Upper lobe of left lung (tissue), 6 donors: Measurements from ENCODE around the gene OR2Z1. TPM values are rescaled to one million over a fixed set of nuclear protein-coding genes. Genes with fewer than 3 reads are reported as not detected.

Experiments used
- ATAC-seq, 2 donors: fragments of 200-7000 bp; cut with Tn5 transposase; one replicate each; pipeline ENCODE4 v1.9.1; 2022; ENCODE audit warnings: mild to moderate bottlenecking in 2 of 2, moderate library complexity in 2 of 2; ENCODE audit not compliant: low FRiP score in 2 of 2
- DNase-seq, 2 donors: peaks; one replicate each; pipeline ENCODE4 v3.0.0-alpha.2; 2019 to 2020
- H3K27ac ChIP-seq, 4 donors: fragments of 200-600 bp; sonication (generic); one replicate each; pipeline ENCODE4 v1.5.1; 2016 to 2019
- H3K27me3 ChIP-seq, 4 donors: fragments of 200-600 bp; sonication (generic); one replicate each; pipeline ENCODE4 v1.5.1; 2017 to 2019
- H3K36me3 ChIP-seq, 4 donors: fragments of 200-600 bp; sonication (generic); one replicate each; pipeline ENCODE4 v1.5.1; 2016 to 2019
- H3K4me1 ChIP-seq, 4 donors: fragments of 200-600 bp; sonication (generic); one replicate each; pipeline ENCODE4 v1.5.1; 2018 to 2019
- H3K4me3 ChIP-seq, 4 donors: fragments of 200-600 bp; sonication (generic); one replicate each; pipeline ENCODE4 v1.5.1; 2017 to 2019; ENCODE audit warnings: mild to moderate bottlenecking in 2 of 4, moderate library complexity in 1 of 4
- H3K9me3 ChIP-seq, 4 donors: fragments of 200-600 bp; sonication (generic); one replicate each; pipeline ENCODE4 v1.5.1; 2018 to 2019
- EP300 ChIP-seq, 4 donors: sonication (generic); formaldehyde crosslinking; IDR thresholded peaks; one replicate each; pipeline ENCODE4 v1.5.1; 2017; ENCODE audit warnings: antibody characterized with exemption in 4 of 4, control low read depth in 2 of 4
- POLR2A ChIP-seq, 4 donors: fragments of 450-650 bp; IDR thresholded peaks; one replicate each; pipeline ENCODE4 v1.5.1; 2016 to 2017; ENCODE audit warnings: antibody characterized with exemption in 4 of 4, mild to moderate bottlenecking in 2 of 4
- POLR2AphosphoS5 ChIP-seq, 2 donors: sonication (generic); formaldehyde crosslinking; IDR thresholded peaks; one replicate each; pipeline ENCODE4 v1.5.1; 2017; ENCODE audit warnings: antibody characterized with exemption in 2 of 2
- WGBS, 2 donors: methylation state at CpG; one replicate each; pipeline ENCODE4 v1.1.5; 2017 to 2018; 5-methylcytosine and 5-hydroxymethylcytosine counted together
- total RNA-seq, 6 donors: library from RNA; depleted of rRNA in 4 of 6; stranded (reverse); fragments of >200 nt in 4 of 6; gene quantifications; one replicate each; pipeline versions ENCODE4 v1.1.0 to v1.2.1, GENCODE V29; 2016 to 2021
- TF ChIP-seq, protein P1 (sequence below), 6 experiments: fragments of 450-650 bp in 4 of 6; fragments of 200-600 bp in 2 of 6; sonication (generic) in 2 of 6; IDR thresholded peaks; one replicate each; pipeline ENCODE4 v1.5.1; 2016 to 2019; ENCODE audit warnings: antibody characterized with exemption in 6 of 6
- donor health status: DM: no; HTN: no; CAD: no; lungs with moderate emphysema.
- donor health status: DM: no; HTN: yes; CAD: no; lungs with severe emphysema.

Gene OR2Z1
- total RNA-seq, 6 donors from 2014 or later, result not detected

DNA sequence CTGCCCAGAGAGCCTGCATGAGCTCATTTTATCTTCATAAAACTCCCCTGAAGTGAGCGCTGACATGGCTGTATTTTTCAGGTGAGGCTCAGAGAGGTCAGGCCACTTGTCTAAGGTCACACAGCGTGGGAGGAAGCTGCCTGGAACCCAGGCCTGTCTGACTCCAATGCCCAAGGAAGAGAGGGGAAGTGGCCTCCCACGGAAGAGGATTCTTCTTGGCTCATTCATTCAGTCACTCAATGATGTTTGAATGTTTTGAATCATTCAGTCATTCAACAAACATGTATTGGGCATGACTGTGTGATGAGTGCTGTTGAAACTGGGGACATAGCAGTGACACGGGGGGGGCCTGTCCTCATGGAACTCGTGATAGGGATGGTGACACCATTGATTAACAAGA is 34.9 kb upstream of the OR2Z1 start:
- 52 to 57% methylated on average over 5 of the region's 5 CpGs for WGBS, 2 donors
- TF ChIP-seq EP300 (IDR thresholded peaks at IDR 0.05) (no peak), POLR2A (IDR thresholded peaks at IDR 0.05) (no peak), POLR2AphosphoS5 (IDR thresholded peaks at IDR 0.05) (no peak)
- TF ChIP-seq, protein P1, sequence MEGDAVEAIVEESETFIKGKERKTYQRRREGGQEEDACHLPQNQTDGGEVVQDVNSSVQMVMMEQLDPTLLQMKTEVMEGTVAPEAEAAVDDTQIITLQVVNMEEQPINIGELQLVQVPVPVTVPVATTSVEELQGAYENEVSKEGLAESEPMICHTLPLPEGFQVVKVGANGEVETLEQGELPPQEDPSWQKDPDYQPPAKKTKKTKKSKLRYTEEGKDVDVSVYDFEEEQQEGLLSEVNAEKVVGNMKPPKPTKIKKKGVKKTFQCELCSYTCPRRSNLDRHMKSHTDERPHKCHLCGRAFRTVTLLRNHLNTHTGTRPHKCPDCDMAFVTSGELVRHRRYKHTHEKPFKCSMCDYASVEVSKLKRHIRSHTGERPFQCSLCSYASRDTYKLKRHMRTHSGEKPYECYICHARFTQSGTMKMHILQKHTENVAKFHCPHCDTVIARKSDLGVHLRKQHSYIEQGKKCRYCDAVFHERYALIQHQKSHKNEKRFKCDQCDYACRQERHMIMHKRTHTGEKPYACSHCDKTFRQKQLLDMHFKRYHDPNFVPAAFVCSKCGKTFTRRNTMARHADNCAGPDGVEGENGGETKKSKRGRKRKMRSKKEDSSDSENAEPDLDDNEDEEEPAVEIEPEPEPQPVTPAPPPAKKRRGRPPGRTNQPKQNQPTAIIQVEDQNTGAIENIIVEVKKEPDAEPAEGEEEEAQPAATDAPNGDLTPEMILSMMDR (IDR thresholded peaks at IDR 0.05), result no peak
- no peaks in the 10 kb centered on the region for H3K4me1 ChIP-seq
- no peaks in the 10 kb centered on the region for H3K27me3 ChIP-seq
- DNase-seq (no peak), ATAC-seq (no peak)
- H3K9me3 ChIP-seq, result no peaks in the 10 kb centered on the region
- no peaks in the 10 kb centered on the region for H3K36me3 ChIP-seq
- H3K27ac ChIP-seq, result no peak overlapping the region
- no peak overlapping the region for H3K4me3 ChIP-seq

DNA sequence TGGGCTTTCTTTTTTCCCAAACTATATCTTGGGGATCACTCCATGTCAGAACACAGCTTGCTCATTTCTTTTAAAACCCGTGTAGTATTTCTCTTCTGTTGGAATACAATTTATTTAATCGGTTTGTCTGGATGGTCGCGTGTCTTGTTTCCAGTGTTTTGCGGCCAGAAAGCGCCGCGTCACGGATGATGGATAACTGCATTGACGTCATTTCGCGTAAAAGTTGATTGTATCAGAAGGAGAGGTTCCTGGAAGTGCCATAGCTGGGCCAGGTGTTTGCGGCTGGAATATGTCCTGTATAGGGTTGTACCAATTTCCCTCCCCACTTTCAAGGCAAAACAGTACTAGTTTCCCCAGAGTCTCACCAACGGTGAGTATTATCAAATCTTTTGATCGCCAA is 32.5 kb upstream of the OR2Z1 start:
- ATAC-seq (no peak), DNase-seq (no peak)
- no peak overlapping the region for H3K4me3 ChIP-seq
- H3K9me3 ChIP-seq, result no peaks in the 10 kb centered on the region
- no peaks in the 10 kb centered on the region for H3K36me3 ChIP-seq
- TF ChIP-seq EP300 (IDR thresholded peaks at IDR 0.05) (no peak), POLR2AphosphoS5 (IDR thresholded peaks at IDR 0.05) (no peak)
- TF ChIP-seq, protein P1 (IDR thresholded peaks at IDR 0.05), result no peak
- WGBS, 2 donors, result 89 to 90% methylated on average over 15 of the region's 15 CpGs
- no peak overlapping the region for H3K27ac ChIP-seq
- H3K27me3 ChIP-seq, result no peaks in the 10 kb centered on the region
- H3K4me1 ChIP-seq, result no peaks in the 10 kb centered on the region

DNA sequence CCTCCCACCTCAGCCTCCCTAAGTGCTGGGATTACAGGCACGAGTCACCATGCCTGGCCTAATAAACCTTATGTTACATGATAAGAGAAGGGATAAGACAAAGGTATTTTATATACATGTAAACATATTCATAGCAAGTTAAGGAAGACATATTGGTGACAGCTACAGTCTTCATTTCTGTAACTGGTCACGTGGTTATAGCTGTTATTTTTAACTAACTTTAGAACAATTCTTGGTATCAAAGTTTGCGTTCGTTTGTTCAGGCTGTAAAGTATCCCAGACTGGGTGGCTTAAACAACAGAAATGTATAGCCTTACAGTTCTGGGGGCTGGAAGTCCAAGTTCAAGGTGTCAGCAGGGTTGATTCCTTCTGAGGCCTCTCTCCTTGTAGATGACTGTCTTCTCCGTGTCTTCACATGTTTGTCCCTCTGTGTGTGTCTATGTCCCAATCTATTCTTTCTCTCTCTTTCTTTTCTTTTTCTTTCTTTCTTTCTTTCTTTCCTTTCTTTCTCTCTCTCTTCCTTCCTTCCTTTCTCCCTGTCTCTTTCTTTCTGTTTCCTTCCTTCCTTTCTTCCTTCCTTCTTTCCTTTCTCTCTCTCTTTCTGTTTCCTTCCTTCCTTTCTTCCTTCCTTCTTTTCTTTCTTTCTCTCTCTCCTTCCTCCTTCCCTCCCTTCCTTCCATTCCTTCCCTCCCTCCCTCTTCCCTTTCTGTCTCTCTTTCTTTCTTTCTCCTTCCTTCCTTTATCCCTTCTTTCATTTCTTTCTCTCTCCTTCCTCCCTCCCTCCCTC is 30.5 kb upstream of the OR2Z1 start:
- Histone ChIP-seq H3K27ac (no peak overlapping the region), H3K27me3 (no peaks in the 10 kb centered on the region)
- no peak for ATAC-seq

DNA sequence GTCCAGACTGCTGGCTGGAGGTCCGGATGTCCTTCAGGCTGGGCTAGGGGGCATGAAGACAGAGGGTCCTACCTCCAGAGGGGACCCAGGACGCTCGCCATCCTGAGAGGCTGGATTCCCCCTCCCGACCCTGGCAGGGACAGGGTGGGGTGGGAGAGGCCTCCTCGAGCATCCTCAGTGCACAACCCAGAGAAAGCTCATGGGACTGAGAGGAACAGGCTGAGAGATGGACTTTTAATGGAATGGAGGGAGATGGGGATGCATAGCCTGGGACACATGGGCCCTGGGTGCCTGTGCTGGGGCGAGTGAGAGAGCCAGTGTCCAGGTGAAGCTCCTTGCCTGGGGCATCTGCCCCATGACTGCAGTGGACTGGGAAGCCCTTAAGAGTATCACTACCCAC is 25.9 kb upstream of the OR2Z1 start:
- H3K27me3 ChIP-seq, result no peaks in the 10 kb centered on the region
- no peaks in the 10 kb centered on the region for H3K9me3 ChIP-seq
- H3K4me3 ChIP-seq, result no peak overlapping the region
- H3K27ac ChIP-seq, result no peak overlapping the region
- no peaks in the 10 kb centered on the region for H3K36me3 ChIP-seq
- 63 to 65% methylated on average over 6 of the region's 6 CpGs for WGBS, 2 donors
- H3K4me1 ChIP-seq, result no peaks in the 10 kb centered on the region
- TF ChIP-seq POLR2A (IDR thresholded peaks at IDR 0.05), result no peak
- TF ChIP-seq EP300 (IDR thresholded peaks at IDR 0.05), result no peak
- TF ChIP-seq, protein P1 (IDR thresholded peaks at IDR 0.05), result no peak
- no peak for TF ChIP-seq POLR2AphosphoS5 (IDR thresholded peaks at IDR 0.05)
- ATAC-seq, result no peak
- no peak for DNase-seq

More for the DNA sequence above, 30.5 kb upstream of the OR2Z1 start:
- no peak for DNase-seq
- H3K36me3 ChIP-seq, result no peaks in the 10 kb centered on the region
- H3K4me3 ChIP-seq, result no peak overlapping the region
- H3K9me3 ChIP-seq, result no peaks in the 10 kb centered on the region
- WGBS, 2 donors, result 49 to 56% methylated on average over 5 of the region's 5 CpGs
- TF ChIP-seq, protein P1 (IDR thresholded peaks at IDR 0.05), result no peak
- TF ChIP-seq EP300 (IDR thresholded peaks at IDR 0.05), result no peak
- no peak for TF ChIP-seq POLR2A (IDR thresholded peaks at IDR 0.05)
- TF ChIP-seq POLR2AphosphoS5 (IDR thresholded peaks at IDR 0.05), result no peak
- no peaks in the 10 kb centered on the region for H3K4me1 ChIP-seq

DNA sequence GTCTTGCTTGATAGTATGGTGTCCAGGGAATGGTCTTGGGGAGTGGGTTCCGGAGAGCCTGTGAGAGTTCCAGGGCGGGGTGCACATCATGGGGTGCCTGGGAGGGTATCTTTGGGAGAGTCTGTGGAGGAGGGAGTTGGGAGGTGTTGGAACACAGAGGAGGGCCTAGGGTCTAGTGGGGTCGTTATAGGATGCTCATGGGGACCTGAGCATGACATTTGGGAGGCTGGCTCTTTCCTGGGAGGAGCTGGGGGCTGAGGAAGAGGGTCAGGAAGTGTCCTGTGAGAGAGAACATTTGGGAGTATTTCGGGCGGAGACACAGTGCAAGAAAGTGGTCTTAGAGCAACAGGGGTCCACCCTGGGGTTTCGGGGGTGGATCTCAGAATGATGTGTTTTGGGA is 25.5 kb upstream of the OR2Z1 start:
- Histone ChIP-seq H3K27ac (no peak overlapping the region), H3K27me3 (no peaks in the 10 kb centered on the region), H3K9me3 (no peaks in the 10 kb centered on the region), H3K4me3 (no peak overlapping the region), H3K4me1 (no peaks in the 10 kb centered on the region), H3K36me3 (no peaks in the 10 kb centered on the region)
- DNase-seq (no peak), ATAC-seq (no peak)
- TF ChIP-seq POLR2A (IDR thresholded peaks at IDR 0.05) (no peak), EP300 (IDR thresholded peaks at IDR 0.05) (no peak), POLR2AphosphoS5 (IDR thresholded peaks at IDR 0.05) (no peak)
- TF ChIP-seq, protein P1 (IDR thresholded peaks at IDR 0.05), result no peak
- WGBS, 2 donors, result 68 to 80% methylated on average over 6 of the region's 6 CpGs
